GM23248 (cell line): ENCODE measurements around the gene LPO.

Experiments used
- EZH2 ChIP-seq: fragments of 200-600 bp; sonication (generic); IDR thresholded peaks from 2 replicates; pipeline ENCODE4 v1.6.1; 2018; ENCODE audit warnings: antibody characterized with exemption, mild to moderate bottlenecking; ENCODE audit not compliant: insufficient read depth, poor library complexity, severe bottlenecking
- EZH2phosphoT487 ChIP-seq: fragments of 200-600 bp; sonication (generic); IDR thresholded peaks from 2 replicates; pipeline ENCODE4 v1.6.1; 2018; ENCODE audit warnings: antibody characterized with exemption, moderate library complexity, mild to moderate bottlenecking, low read depth; ENCODE audit not compliant: insufficient read depth

DNA sequence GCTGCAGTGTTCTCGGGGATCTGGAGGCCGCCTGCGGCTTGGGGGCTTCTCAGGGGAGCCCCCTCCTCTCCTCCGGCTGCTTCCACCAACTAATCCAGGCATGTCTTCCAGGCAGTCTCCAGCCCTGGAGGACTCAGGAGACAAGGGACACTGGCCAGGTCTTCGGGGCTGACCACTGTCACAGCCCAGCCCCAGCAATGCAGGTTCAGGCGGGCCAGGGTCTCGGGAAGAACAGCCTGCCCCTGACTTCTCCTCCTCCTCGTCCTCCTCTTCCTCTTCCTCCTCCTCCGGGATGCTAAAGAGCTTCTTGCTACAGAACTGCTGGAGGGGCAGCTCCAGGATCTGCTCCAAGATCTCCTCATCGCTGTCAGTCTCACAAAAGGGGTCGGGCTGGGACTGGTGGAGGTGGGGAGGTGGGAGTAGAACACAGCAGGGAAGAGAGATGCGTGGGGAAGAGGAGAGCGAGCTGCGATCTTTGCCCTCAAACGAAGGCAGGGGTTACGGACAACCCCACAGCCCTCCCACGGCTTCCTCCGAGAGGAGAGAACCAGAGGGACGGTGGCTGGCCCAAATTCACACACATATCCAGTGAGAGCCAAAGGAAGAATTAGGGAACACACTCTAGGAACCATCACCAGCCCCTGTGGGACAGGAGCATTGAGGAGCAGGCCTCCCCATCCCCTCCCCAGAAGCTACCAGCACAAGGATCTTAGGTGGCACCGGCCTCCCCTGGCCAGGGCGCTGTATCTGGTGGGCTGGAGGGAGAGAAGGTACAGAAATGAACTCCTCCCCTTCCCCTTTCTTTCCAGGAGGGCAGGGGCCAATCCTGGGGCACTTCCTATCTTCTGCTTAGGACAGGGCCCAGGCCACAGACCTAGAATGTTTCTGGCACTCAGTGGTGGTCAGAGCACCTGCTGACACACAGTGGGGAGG lies 70.9 kb downstream of the LPO start:
- TF ChIP-seq EZH2phosphoT487 (no peak), EZH2 (no peak)
